Activated effector memory CD4-positive, alpha-beta T cell treated with Interleukin-2 at 50 U/mL for 16 hours (primary cell): Measurements from ENCODE around the gene P2RX4.
A peak's percentile ranks its signal among the peaks of the same experiment; 100 is the strongest.
"Not testable (repeated sequence)": the region's sequence is repeated elsewhere in the genome, so short reads cannot be mapped to it uniquely, and the experiment has no call there.

Experiments
- DNase-seq: peaks from one replicate; pipeline ENCODE4 v3.0.0-alpha.2; 2020

P2RX4 gene

GRCh38 chr12:121223292-121224285 is 13.7 kb downstream of the P2RX4 start:
- peak; percentile 60 for DNase-seq

GRCh38 chr12:121224591-121224990 is 14.7 kb downstream of the P2RX4 start:
- DNase-seq, result peak; percentile 75

- DNase-seq, result no peak
These were observed 16.5 kb downstream of the P2RX4 start for GRCh38 chr12:121226399-121226798.

- DNase-seq, result not testable (repeated sequence)
These were observed 16.9 kb downstream of the P2RX4 start for GRCh38 chr12:121226871-121227270.

GRCh38 chr12:121227294-121227693 is 17.4 kb downstream of the P2RX4 start:
- no peak for DNase-seq

GRCh38 chr12:121228919-121229665 is 19.2 kb downstream of the P2RX4 start:
- no peak for DNase-seq

GRCh38 chr12:121229826-121230537 is 20.1 kb downstream of the P2RX4 start:
- peak; percentile 34 for DNase-seq

- DNase-seq, result no peak
These were observed 20.6 kb downstream of the P2RX4 start for GRCh38 chr12:121230538-121230907.

- no peak for DNase-seq
These were observed 22.2 kb downstream of the P2RX4 start for GRCh38 chr12:121232163-121232562.

GRCh38 chr12:121232977-121233627 is 23.2 kb downstream of the P2RX4 start:
- no peak for DNase-seq

GRCh38 chr12:121233628-121234020 is 23.7 kb downstream of the P2RX4 start:
- no peak for DNase-seq

- no peak for DNase-seq
These were observed 26.8 kb downstream of the P2RX4 start for GRCh38 chr12:121236776-121237175.

GRCh38 chr12:121237415-121237814 is 27.5 kb downstream of the P2RX4 start:
- DNase-seq, result no peak

- no peak for DNase-seq
These were observed 28.2 kb downstream of the P2RX4 start for GRCh38 chr12:121238086-121238485.

GRCh38 chr12:121238604-121239350 is 28.8 kb downstream of the P2RX4 start:
- DNase-seq, result no peak

GRCh38 chr12:121239351-121240061 is 29.6 kb downstream of the P2RX4 start:
- no peak for DNase-seq

GRCh38 chr12:121240062-121240420 is 30.1 kb downstream of the P2RX4 start:
- no peak for DNase-seq

GRCh38 chr12:121240484-121241101 is 30.7 kb downstream of the P2RX4 start:
- peak; percentile 86 for DNase-seq

- no peak for DNase-seq
These were observed 31.4 kb downstream of the P2RX4 start for GRCh38 chr12:121241156-121241970.

- no peak for DNase-seq
These were observed 35.1 kb downstream of the P2RX4 start for GRCh38 chr12:121245031-121245430.
